ENCODE data around the gene TCEAL4. TPM values are rescaled to one million over a fixed set of nuclear protein-coding genes. Genes with fewer than 3 reads are reported as not detected.

Gene TCEAL4
- total RNA-seq, 1 donor from 2014 or later, result 64.3 TPM

- intact Hi-C loops (cut with DNase I), result loop anchor here (2.0 to 10.0 kb wide), 3 partner anchors 21 to 95 kb away; partner anchors contain the start of gene MORF4L2
- DNase-seq (ENCODE audit: missing footprints) (peak; percentile 83), ATAC-seq (peak; percentile 95)
These were observed 44.2 kb downstream of the TCEAL4 start for GRCh38 chrX:103629318-103630170.

DNA sequence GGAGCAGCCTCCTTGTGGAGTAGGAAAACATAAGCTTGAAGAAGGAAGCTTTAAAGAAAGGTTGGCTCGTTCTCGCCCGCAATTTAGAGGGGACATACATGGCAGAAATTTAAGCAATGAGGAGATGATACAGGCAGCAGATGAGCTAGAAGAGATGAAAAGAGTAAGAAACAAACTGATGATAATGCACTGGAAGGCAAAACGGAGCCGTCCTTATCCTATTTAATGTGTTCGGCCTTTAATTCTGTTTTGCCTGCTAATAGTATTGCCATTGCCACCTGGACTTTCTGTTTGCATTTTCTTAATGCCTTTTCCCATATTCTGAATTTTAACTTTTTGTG is 44.8 kb downstream of the TCEAL4 start:
- no peak for ATAC-seq
- DNase-seq (ENCODE audit: missing footprints), result no peak
- intact Hi-C loops (cut with DNase I), result no loop called here

DNA sequence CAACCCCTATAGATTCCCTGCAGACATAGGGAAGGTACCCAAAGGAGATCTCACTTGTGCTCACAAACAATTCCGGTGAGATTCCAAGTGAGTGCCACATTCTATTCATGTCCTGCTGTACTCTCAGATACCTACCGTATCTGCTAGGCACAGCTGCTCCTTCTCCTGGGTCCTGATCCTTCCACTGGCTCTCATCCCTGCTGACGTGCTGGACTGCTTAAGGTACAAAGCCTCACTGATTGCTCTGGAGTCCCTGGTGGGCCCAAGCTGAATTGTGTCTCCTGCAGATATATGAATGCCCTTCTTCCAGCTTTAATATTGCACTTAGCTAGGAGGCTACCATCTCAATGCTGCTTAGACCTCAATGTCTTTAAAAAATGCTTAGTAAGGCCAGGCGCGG is 45.8 kb downstream of the TCEAL4 start:
- DNase-seq (ENCODE audit: missing footprints) (no peak), ATAC-seq (no peak)
- intact Hi-C loops (cut with DNase I), result no loop called here

GRCh38 chrX:103635436-103635835 is 50.1 kb downstream of the TCEAL4 start:
- intact Hi-C loops (cut with DNase I), result no loop called here
- DNase-seq (ENCODE audit: missing footprints), result no peak
- ATAC-seq, result no peak

Other genes with a start within 250 kb of the TCEAL4 start
- 23.4 TPM for gene TCEAL9, start 229.0 kb upstream of the TCEAL4 start, total RNA-seq
- gene BEX3, start 209.0 kb upstream of the TCEAL4 start, total RNA-seq, result 158 TPM
- not detected for gene RAB40A, start 66.0 kb upstream of the TCEAL4 start, total RNA-seq
- gene TCEAL3, start 22.4 kb downstream of the TCEAL4 start, total RNA-seq, result 19.3 TPM
- gene TCEAL1, start 43.5 kb downstream of the TCEAL4 start, total RNA-seq, result 25.0 TPM
- gene MORF4L2, start 101.2 kb downstream of the TCEAL4 start, total RNA-seq, result 159 TPM
- not detected for gene TMEM31, start 125.4 kb downstream of the TCEAL4 start, total RNA-seq
- 11.4 TPM for gene PLP1, start 191.3 kb downstream of the TCEAL4 start, total RNA-seq
- 33.9 TPM for gene RAB9B, start 246.7 kb downstream of the TCEAL4 start, total RNA-seq

All from Right ventricle myocardium inferior (tissue), 1 donor.